Skin epidermis (tissue), 12 donors: ENCODE measurements around the gene ACAP1.
"Not testable (repeated sequence)": the region's sequence is repeated elsewhere in the genome, so short reads cannot be mapped to it uniquely, and the experiment has no call there.

ENCODE experiments used
- H3K27ac ChIP-seq, 21 experiments: fragments of 200-600 bp; sonication (generic) in 11 of 21; one replicate each; pipeline ENCODE4 v1.5.0; 2020; ENCODE audit warnings: mild to moderate bottlenecking in 3 of 21, inconsistent platforms in 2 of 21, moderate library complexity in 2 of 21
- H3K4me3 ChIP-seq, 7 experiments: fragments of 200-600 bp; sonication (generic) in 2 of 7; one replicate each; pipeline ENCODE4 v1.5.0; 2020; ENCODE audit warnings: inconsistent platforms in 2 of 7, mild to moderate bottlenecking in 2 of 7, moderate library complexity in 1 of 7

ACAP1 gene

DNA sequence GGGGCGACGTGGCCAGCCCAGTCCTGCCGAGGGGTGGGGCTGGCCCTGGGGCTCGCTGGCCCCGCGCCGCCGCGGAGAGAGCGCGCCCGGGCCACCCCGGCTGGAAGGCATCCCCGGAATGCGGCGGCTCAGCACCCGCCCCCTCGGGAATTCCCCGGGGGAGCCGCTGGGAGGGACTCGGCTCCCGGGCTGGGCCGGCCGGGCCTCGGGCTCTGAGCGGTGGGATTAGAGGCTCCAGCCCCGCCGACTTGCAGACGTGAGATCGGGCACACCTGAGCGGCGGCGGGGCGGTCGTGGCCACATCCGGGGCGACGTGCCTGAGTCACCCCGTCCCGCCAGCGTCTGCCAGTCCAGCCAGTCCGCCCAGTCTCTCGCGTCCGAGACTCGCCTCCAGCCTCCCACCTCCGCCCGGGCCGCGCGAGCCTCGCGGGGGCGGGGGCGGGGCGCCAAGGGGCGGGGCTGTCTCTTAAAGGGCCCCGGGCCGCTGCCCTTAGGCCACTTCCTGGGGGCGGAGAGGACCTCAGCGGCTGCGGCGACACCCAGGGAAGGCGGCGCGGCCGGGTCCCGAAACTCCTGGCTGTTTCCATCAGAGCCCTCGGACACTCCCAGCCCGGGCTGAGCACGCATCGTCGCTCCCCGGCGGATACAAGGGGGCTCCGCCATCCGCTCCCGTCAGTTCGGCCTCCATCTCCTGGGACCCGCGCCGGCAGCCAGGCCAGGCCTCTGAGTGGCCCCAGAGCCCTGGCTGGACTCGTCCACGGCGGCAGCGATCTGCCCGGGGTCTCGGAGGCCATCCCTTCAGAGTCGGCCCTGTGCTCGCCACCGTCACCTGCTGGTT, 15.6 kb downstream of the ACAP1 start, which contains the start of gene KCTD11:
Gene KCTD11, plus strand, starts transcription at position 498 of the 838 bp plus-strand sequence.
- Histone ChIP-seq H3K4me3 (peak within 1 kb of the TSS; percentile 46 to 81 (median 68)), H3K27ac (peak within 1 kb of the TSS; percentile 78 to 99 (median 96))

DNA sequence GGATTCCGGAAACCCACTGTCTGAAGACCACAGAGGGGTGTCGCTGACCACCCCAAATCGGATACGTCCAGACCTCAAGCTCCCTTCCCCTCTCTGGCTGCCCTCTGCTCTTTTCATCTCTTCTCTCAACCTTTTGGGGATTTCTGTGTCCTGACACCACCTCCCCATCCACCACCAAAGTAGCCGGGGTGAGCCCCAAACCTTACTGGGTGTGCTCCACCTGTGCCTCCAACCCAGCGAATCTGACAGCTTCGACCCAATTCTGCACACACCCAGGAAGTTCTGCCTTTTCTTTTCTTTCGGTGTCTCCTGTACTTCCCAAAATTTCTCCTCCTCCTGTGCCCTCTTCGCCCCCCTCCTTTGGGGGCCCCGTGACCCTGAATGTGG, 16.2 kb downstream of the ACAP1 start:
- Histone ChIP-seq H3K4me3 (peak overlapping the region; percentile 46 to 81 (median 68)), H3K27ac (peak overlapping the region; percentile 78 to 99 (median 96))

DNA sequence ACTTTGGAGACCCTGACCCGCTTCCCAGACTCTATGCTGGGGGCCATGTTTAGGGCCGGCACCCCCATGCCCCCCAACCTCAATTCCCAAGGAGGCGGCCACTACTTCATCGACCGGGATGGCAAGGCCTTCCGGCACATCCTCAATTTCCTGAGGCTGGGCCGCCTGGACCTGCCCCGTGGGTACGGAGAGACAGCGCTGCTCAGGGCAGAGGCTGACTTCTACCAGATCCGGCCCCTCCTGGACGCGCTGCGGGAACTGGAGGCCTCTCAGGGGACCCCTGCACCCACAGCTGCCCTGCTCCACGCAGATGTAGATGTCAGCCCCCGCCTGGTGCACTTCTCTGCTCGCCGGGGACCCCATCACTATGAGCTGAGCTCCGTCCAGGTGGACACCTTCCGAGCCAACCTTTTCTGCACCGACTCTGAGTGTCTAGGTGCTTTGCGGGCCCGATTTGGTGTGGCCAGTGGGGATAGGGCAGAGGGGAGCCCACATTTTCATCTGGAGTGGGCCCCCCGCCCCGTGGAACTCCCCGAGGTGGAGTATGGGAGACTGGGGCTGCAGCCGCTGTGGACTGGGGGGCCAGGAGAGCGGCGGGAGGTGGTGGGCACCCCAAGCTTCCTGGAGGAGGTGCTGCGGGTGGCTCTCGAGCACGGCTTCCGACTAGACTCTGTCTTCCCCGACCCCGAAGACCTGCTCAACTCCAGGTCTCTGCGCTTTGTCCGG, 16.7 kb downstream of the ACAP1 start:
- Histone ChIP-seq H3K27ac (peak overlapping the region; percentile 78 to 99 (median 96)), H3K4me3 (peak overlapping the region; percentile 46 to 81 (median 68))

- Histone ChIP-seq H3K27ac (peak overlapping the region in 20 of 21 experiments; percentile 80 to 99 (median 96)), H3K4me3 (peak overlapping the region in 4 of 7 experiments; percentile 6 to 68 (median 52))
Observed at GRCh38 chr17:7354262-7354843, 18.0 kb downstream of the ACAP1 start.

DNA sequence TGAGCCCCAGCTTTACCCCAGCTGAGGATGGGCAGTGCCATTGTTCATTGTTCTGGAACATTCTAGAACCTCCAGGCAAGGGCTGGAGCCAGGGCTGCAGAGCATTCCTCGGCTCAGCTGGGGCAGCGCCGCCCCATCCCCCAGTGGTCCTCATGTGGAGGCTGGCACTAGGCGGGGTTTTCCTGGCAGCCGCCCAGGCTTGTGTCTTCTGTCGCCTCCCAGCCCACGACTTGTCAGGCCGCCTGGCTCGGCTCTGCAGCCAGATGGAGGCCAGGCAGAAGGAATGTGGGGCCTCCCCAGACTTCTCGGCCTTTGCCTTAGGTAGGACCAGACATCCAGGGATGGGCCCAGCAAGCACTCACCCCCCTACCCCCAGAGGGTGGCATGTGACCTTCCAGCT, 18.7 kb downstream of the ACAP1 start, which contains the start of gene TMEM95:
Gene TMEM95, plus strand, starts transcription at position 104 of the 400 bp plus-strand sequence. Its CDS starts 49 bp downstream, at position 153.
- Histone ChIP-seq H3K4me3 (peak within 1 kb of the TSS in 5 of 7 experiments; percentile 6 to 68 (median 58)), H3K27ac (peak within 1 kb of the TSS in 20 of 21 experiments; percentile 80 to 99 (median 96))

DNA sequence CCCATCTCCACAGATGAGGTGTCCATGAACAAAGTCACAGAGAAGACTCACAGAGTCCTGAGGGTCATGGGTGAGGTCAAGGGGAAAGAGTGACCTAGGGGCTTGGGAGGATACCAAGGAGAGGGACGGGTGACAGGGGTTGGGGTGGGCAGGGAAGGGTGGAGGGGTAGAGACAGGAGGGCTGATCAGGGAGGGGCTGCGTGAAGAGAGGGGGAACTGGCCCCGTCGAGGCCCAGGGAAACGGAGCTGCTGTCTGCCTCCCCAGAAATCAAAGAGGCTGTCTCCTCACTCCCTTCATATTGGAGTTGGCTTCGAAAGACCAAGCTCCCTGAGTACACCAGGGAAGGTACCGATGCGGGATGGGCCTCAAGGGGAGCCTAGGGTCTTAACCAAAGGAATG, 19.2 kb downstream of the ACAP1 start:
- Histone ChIP-seq H3K27ac (peak overlapping the region in 20 of 21 experiments; percentile 6 to 99 (median 86)), H3K4me3 (no peak overlapping the region)

GRCh38 chr17:7356072-7356549, 19.8 kb downstream of the ACAP1 start:
- peak overlapping the region in 20 of 21 experiments; percentile 27 to 99 (median 82) for H3K27ac ChIP-seq

GRCh38 chr17:7356756-7357155, 20.4 kb downstream of the ACAP1 start:
- H3K27ac ChIP-seq: peak overlapping the region in 20 of 21 experiments; percentile 28 to 99 (median 86)
- no peak overlapping the region for H3K4me3 ChIP-seq

More at GRCh38 chr17:7356072-7356549, 19.8 kb downstream of the ACAP1 start:
- peak overlapping the region in 1 of 7 experiments; percentile 10 for H3K4me3 ChIP-seq

DNA sequence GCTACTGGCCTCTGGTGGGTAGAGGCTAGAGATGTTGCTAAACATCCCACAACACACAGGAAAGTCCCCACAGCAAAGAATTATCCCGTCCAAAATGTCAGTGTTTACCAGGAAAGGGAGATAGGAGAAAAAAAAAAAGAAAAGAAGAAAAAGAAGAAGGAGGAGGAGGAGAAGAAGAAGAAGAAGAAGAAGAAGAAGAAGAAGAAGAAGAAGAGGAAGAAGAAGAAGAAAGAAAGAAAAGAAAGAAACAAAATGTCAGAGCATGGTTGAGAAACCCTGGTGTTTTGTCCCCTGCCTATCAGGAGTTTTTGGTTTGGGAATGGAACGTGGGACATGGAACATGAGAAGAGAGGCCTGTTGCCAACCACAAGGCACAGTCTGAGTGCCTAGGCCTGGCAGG, 21.1 kb downstream of the ACAP1 start:
- peak overlapping the region in 19 of 21 experiments; percentile 18 to 99 (median 75) for H3K27ac ChIP-seq
- H3K4me3 ChIP-seq: no peak overlapping the region

DNA sequence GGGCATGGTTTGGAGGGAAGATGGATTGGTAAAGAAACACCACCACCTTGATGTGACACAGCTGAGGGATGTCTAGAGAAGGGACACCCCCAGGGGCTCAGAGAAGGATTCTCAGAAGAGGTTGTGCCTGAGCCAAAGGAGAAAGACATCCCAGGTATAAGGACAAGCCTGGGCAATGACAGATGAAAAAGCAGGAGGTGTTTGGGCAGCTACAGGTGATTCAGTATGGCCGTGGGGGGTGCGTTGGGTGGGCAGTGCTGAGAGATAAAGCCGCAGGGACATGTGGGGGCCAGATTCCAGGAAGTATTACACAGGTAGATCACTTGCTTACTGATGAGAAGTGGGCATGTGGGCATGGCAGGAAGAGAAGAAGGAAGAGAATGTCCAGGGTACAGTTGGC, 25.6 kb downstream of the ACAP1 start:
- Histone ChIP-seq H3K27ac (no peak overlapping the region), H3K4me3 (no peak overlapping the region)

DNA sequence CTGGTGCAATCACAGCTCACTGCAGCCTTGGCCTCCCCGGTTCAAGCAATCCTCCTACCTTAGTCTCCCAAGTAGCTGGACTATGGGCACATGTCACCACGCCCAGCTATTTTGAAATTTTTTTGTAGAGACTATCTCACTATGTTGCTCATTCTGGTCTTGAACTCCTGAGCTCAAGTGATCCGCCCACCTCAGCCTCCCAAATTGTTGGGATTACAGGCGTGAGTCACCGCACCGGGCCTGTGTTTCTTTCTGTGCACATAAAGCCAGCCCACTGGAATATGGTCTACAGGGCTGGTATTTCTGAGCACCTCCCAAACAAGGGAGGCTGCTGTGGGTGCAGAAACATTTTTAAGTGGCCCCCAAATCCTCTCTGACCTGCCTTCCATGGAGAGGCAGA, 27.0 kb downstream of the ACAP1 start:
- H3K27ac ChIP-seq: peak overlapping the region in 1 of 21 experiments; percentile 13

GRCh38 chr17:7365963-7366362, 29.6 kb downstream of the ACAP1 start:
- not testable (repeated sequence) for H3K4me3 ChIP-seq, H3K27ac ChIP-seq

More for the DNA sequence above, 27.0 kb downstream of the ACAP1 start:
- H3K4me3 ChIP-seq: no peak overlapping the region

DNA sequence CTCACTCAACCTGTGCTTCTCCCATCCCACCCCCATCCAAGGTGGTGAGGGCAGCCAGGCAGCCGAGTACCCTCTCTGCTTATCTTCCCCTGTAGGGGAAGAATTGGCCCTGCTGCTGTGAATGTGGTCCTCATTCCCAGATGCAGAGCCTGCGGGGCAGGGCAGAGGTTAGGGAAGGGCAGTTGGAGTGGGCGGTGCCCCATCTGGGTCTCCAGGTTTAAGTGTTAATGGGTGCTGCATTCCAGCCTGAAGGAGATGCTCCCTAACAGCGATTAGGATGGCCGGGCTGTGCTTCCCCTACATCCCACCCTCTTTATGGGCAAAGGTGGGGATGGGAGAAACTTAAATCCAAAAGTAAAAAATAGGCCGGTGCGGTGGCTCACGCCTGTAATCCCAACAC, 30.8 kb downstream of the ACAP1 start:
- H3K4me3 ChIP-seq: no peak overlapping the region

GRCh38 chr17:7367918-7368598, 31.7 kb downstream of the ACAP1 start:
- Histone ChIP-seq H3K4me3 (no peak overlapping the region), H3K27ac (no peak overlapping the region)

More for the DNA sequence above, 30.8 kb downstream of the ACAP1 start:
- no peak overlapping the region for H3K27ac ChIP-seq

DNA sequence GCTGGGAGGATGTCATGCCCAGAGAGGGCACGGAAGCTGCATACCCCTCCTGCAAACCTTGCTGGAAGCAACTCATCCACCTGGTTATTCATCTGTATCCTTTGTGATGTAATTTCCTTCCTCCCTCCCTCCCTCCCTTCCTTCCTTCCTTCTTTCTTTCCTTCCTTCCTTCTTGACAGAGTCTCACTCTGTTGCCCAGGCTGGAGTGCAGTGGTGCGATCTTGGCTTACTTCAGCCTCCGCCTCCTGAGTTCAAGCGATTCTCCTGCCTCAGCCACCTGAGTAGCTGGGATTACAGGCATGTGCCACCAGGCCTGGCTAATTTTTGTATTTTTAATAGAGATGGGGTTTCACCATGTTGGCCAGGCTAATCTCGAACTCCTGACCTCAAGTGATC, 32.3 kb downstream of the ACAP1 start:
- not testable (repeated sequence) for H3K27ac ChIP-seq, H3K4me3 ChIP-seq

- Histone ChIP-seq H3K27ac (no peak overlapping the region), H3K4me3 (no peak overlapping the region)
Observed at GRCh38 chr17:7369825-7370224, 33.5 kb downstream of the ACAP1 start.

GRCh38 chr17:7370853-7371252, 34.5 kb downstream of the ACAP1 start:
- Histone ChIP-seq H3K27ac (no peak overlapping the region), H3K4me3 (no peak overlapping the region)

GRCh38 chr17:7374353-7374752, 38.0 kb downstream of the ACAP1 start:
- no peak overlapping the region for H3K4me3 ChIP-seq
- H3K27ac ChIP-seq: no peak overlapping the region

GRCh38 chr17:7379134-7379533, 42.8 kb downstream of the ACAP1 start:
- no peak overlapping the region for H3K4me3 ChIP-seq
- no peak overlapping the region for H3K27ac ChIP-seq
